BLaER1 (cell line): Measurements from ENCODE around the gene PSD2.

Experiments used
- H3K27ac ChIP-seq: shearing (Covaris generic); formaldehyde crosslinking; 2 replicates; pipeline ENCODE4 v1.8.1; 2022
- H3K27me3 ChIP-seq: shearing (Covaris generic); formaldehyde crosslinking; 2 replicates; pipeline ENCODE4 v1.8.1; 2022
- H3K36me3 ChIP-seq: shearing (Covaris generic); formaldehyde crosslinking; 2 replicates; pipeline ENCODE4 v1.8.1; 2022
- H3K4me1 ChIP-seq: shearing (Covaris generic); formaldehyde crosslinking; 2 replicates; pipeline ENCODE4 v1.8.1; 2022
- H3K4me2 ChIP-seq: shearing (Covaris generic); formaldehyde crosslinking; 2 replicates; pipeline ENCODE4 v1.8.1; 2022
- H3K4me3 ChIP-seq: shearing (Covaris generic); formaldehyde crosslinking; 2 replicates; pipeline ENCODE4 v1.8.1; 2022
- H3K9ac ChIP-seq: shearing (Covaris generic); formaldehyde crosslinking; 2 replicates; pipeline ENCODE4 v1.8.1; 2022
- H3K9me3 ChIP-seq: shearing (Covaris generic); formaldehyde crosslinking; 2 replicates; pipeline ENCODE4 v1.8.1; 2022
- H4K20me1 ChIP-seq: shearing (Covaris generic); formaldehyde crosslinking; 2 replicates; pipeline ENCODE4 v1.8.1; 2022
- Cebpa-rat ChIP-seq: shearing (Covaris generic); IDR thresholded peaks from 2 replicates; pipeline ENCODE4 v1.8.1; 2022

The PSD2 gene

GRCh38 chr5:139810341-139811273 lies 15.0 kb downstream of the PSD2 start:
- Histone ChIP-seq H3K9ac (no peak overlapping the region), H3K27me3 (no peaks in the 10 kb centered on the region), H4K20me1 (peaks cover 13% of the 10 kb centered on the region; the same call in 1 of the 2 replicates), H3K36me3 (no peaks in the 10 kb centered on the region), H3K9me3 (no peaks in the 10 kb centered on the region), H3K4me3 (no peak overlapping the region), H3K27ac (no peak overlapping the region), H3K4me1 (no peaks in the 10 kb centered on the region), H3K4me2 (no peak overlapping the region)
- no peak for TF ChIP-seq Cebpa-rat

DNA sequence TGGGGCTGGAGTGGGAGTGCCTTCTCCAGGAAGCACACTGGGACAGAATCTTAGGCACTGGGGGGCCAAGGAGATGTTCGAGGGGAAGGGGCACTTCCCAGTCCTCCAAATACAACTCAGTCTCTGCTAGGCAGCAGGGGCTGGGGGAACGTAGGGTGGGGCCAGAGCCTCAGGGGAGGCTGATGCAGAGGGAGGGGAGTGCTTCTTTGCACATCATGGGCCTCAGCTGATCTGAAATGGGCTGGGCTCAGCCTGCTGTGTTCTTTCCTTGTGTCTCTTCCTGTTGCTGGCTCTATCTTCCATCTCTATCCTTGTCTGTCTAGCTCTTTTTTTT lies 15.6 kb downstream of the PSD2 start:
- Histone ChIP-seq H3K4me2 (no peak overlapping the region), H3K27me3 (no peaks in the 10 kb centered on the region), H3K27ac (no peak overlapping the region), H3K36me3 (no peaks in the 10 kb centered on the region), H3K4me1 (no peaks in the 10 kb centered on the region), H3K9ac (no peak overlapping the region), H3K4me3 (no peak overlapping the region), H4K20me1 (peaks cover 13% of the 10 kb centered on the region; the same call in 1 of the 2 replicates), H3K9me3 (no peaks in the 10 kb centered on the region)
- no peak for TF ChIP-seq Cebpa-rat

GRCh38 chr5:139812323-139812722 lies 16.7 kb downstream of the PSD2 start:
- Histone ChIP-seq H3K27ac (no peak overlapping the region), H3K27me3 (no peaks in the 10 kb centered on the region), H3K4me1 (no peaks in the 10 kb centered on the region), H3K9me3 (no peaks in the 10 kb centered on the region), H3K36me3 (no peaks in the 10 kb centered on the region), H3K4me3 (no peak overlapping the region), H3K4me2 (no peak overlapping the region), H4K20me1 (peaks cover 13% of the 10 kb centered on the region; the same call in 1 of the 2 replicates), H3K9ac (no peak overlapping the region)
- TF ChIP-seq Cebpa-rat, result no peak

DNA sequence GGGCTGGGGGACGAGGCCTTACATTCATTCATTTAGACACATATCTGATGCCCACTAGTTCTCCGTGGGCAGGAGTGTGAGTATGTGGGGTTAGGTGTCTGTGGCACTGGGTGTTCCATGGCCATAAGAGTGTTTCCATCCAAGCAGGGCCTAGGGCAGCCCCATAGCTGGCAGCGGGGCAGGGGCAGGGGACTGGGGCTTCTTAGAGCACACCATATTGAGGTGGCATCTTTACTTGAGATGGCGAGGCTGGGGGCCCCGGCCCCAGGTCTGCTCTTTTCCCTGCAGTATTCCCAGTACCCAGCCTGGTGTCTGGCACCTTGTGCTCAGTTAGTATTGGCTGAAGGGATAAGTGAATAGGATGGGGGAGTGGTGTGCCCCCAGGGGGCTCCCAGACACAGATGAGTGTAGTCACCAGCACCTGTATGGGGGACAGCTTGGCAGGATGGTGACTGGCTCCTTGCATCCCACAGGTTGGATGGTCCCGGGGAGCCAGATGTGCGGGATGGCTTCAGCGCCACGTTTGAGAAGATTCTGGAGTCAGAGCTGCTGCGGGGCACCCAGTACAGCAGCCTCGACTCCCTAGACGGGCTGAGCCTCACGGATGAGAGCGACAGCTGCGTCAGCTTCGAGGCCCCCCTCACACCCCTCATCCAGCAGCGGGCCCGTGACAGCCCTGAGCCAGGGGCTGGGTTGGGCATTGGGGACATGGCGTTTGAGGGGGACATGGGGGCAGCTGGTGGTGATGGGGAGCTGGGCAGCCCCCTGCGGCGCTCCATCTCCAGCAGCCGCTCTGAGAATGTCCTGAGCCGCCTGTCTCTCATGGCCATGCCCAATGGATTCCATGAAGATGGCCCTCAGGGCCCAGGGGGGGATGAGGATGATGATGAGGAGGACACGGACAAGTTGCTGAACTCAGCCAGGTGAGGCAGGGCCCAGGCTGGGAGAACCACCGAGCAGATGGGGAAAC lies 17.5 kb downstream of the PSD2 start:
- Histone ChIP-seq H3K4me2 (no peak overlapping the region), H3K9ac (no peak overlapping the region), H3K9me3 (peaks cover 3% of the 10 kb centered on the region; the same call in 1 of the 2 replicates), H3K27ac (no peak overlapping the region), H3K36me3 (no peaks in the 10 kb centered on the region), H3K27me3 (no peaks in the 10 kb centered on the region), H3K4me3 (no peak overlapping the region), H3K4me1 (no peaks in the 10 kb centered on the region), H4K20me1 (peaks cover 12% of the 10 kb centered on the region; the same call in 1 of the 2 replicates)
- TF ChIP-seq Cebpa-rat, result no peak

DNA sequence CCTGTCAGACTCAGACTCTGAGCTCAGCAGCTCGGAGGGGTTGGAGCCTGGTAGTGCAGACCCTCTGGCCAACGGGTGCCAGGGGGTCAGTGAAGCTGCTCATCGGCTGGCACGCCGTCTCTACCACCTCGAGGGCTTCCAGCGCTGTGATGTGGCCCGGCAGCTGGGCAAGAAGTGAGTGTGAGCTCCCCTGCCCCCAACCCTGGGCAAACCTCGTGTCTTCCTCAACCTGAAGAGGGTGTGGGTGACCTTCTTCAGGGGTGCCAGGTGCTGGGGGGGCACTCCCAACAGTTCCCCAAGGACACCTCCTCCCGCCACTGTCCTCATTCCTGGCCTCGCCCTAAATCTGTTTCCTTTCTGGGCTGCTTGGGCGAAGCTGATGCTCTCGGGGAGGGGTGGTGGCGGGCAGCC lies 18.6 kb downstream of the PSD2 start:
- H3K27me3 ChIP-seq, result 0 out of 2 replicates have a peak, but pooled peaks cover under 1% of the 10 kb centered on the region

GRCh38 chr5:139814704-139815280 lies 19.2 kb downstream of the PSD2 start:
- no peaks in the 10 kb centered on the region for H3K4me1 ChIP-seq
- no peak overlapping the region for H3K9ac ChIP-seq
- H3K36me3 ChIP-seq, result no peaks in the 10 kb centered on the region
- TF ChIP-seq Cebpa-rat, result no peak
- peaks cover 17% of the 10 kb centered on the region for H3K9me3 ChIP-seq
- no peak overlapping the region for H3K4me3 ChIP-seq
- H4K20me1 ChIP-seq, result no peaks in the 10 kb centered on the region; the same call in 1 of the 2 replicates
- no peak overlapping the region for H3K4me2 ChIP-seq
- no peak overlapping the region for H3K27ac ChIP-seq
- H3K27me3 ChIP-seq, result 0 out of 2 replicates have a peak, but pooled peaks cover 4% of the 10 kb centered on the region

More for the DNA sequence above, 18.6 kb downstream of the PSD2 start:
- Histone ChIP-seq H3K4me1 (no peaks in the 10 kb centered on the region), H3K4me3 (no peak overlapping the region), H4K20me1 (peaks cover 2% of the 10 kb centered on the region; the same call in 1 of the 2 replicates), H3K36me3 (no peaks in the 10 kb centered on the region), H3K9ac (no peak overlapping the region), H3K4me2 (no peak overlapping the region), H3K9me3 (peaks cover 13% of the 10 kb centered on the region), H3K27ac (no peak overlapping the region)
- no peak for TF ChIP-seq Cebpa-rat

DNA sequence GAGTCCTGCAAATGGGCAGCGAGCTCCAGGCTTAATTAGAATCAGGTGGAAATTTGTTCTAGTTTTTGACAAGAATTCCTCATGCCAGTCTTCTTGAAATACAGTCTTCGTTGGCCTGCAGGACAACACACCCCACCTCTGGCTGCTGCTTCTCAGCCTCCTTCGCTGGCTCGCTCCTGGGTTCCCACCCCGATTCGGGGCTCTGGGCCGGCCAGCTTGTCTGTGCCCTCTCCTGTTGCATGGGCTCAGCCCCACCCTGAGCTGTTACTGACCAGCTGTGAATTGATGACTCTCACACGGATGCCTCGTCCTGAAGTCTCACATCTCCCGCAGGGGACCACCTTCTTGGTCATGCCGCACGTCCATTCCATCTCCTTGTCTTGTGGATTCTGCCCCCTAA lies 21.0 kb downstream of the PSD2 start:
- H3K9me3 ChIP-seq, result peaks cover 17% of the 10 kb centered on the region
- H3K9ac ChIP-seq, result no peak overlapping the region
- no peak for TF ChIP-seq Cebpa-rat
- H3K4me1 ChIP-seq, result no peaks in the 10 kb centered on the region
- H3K27ac ChIP-seq, result no peak overlapping the region
- H3K27me3 ChIP-seq, result 0 out of 2 replicates have a peak, but pooled peaks cover 4% of the 10 kb centered on the region
- H3K36me3 ChIP-seq, result no peaks in the 10 kb centered on the region
- H3K4me3 ChIP-seq, result no peak overlapping the region
- no peaks in the 10 kb centered on the region for H4K20me1 ChIP-seq
- no peak overlapping the region for H3K4me2 ChIP-seq

- no peaks in the 10 kb centered on the region for H3K36me3 ChIP-seq
- no peak overlapping the region for H3K4me2 ChIP-seq
- no peaks in the 10 kb centered on the region for H4K20me1 ChIP-seq
- no peak overlapping the region for H3K4me3 ChIP-seq
- TF ChIP-seq Cebpa-rat, result no peak
- peaks cover 17% of the 10 kb centered on the region for H3K9me3 ChIP-seq
- H3K27me3 ChIP-seq, result 0 out of 2 replicates have a peak, but pooled peaks cover 4% of the 10 kb centered on the region
- no peak overlapping the region for H3K9ac ChIP-seq
- H3K27ac ChIP-seq, result no peak overlapping the region
- H3K4me1 ChIP-seq, result no peaks in the 10 kb centered on the region
Measured at GRCh38 chr5:139817362-139817761, 21.8 kb downstream of the PSD2 start.

- Histone ChIP-seq H3K4me1 (no peaks in the 10 kb centered on the region), H3K27ac (no peak overlapping the region), H3K27me3 (0 out of 2 replicates have a peak, but pooled peaks cover 4% of the 10 kb centered on the region)
Measured at GRCh38 chr5:139817970-139818369, 22.4 kb downstream of the PSD2 start.

More at GRCh38 chr5:139817970-139818369, 22.4 kb downstream of the PSD2 start:
- H3K9ac ChIP-seq, result no peak overlapping the region
- H4K20me1 ChIP-seq, result no peaks in the 10 kb centered on the region
- H3K4me2 ChIP-seq, result no peak overlapping the region
- H3K9me3 ChIP-seq, result peaks cover 17% of the 10 kb centered on the region
- H3K36me3 ChIP-seq, result no peaks in the 10 kb centered on the region
- H3K4me3 ChIP-seq, result no peak overlapping the region
- no peak for TF ChIP-seq Cebpa-rat
